Measurements from ENCODE around the gene MTHFS. TPM values are rescaled to one million over a fixed set of nuclear protein-coding genes. Genes with fewer than 3 reads are reported as not detected.

MTHFS gene
- total RNA-seq, 1 experiment from 2014 or later, result 8.7 TPM

DNA sequence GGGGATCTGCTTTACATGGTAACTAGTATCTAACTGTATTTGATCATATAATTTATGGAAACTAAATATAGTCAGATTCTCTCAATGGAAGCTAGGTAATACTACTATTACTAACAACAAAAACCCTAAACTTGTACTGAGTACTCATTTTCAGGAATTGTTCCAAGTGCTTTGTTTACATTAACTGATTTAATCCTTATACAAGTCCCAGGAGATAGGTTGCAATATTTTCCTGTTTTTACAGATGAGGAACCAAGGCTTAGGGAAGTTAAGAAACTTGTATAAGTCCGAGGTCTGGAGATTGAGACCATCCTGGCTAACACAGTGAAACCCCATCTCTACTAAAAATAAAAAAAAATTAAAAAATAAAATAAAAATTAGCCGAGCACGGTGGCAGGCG lies 7.5 kb upstream of the MTHFS start:
- intact Hi-C loops (cut with micrococcal nuclease; ENCODE audit: unreplicated experiment), result no loop called here
- CTCF ChIA-PET, result no interaction called here
- H3K9me3 ChIP-seq (ENCODE audit: low read depth, low read length, poor library complexity, severe bottlenecking), result no peaks in the 10 kb centered on the region
- TF ChIP-seq, protein P1, sequence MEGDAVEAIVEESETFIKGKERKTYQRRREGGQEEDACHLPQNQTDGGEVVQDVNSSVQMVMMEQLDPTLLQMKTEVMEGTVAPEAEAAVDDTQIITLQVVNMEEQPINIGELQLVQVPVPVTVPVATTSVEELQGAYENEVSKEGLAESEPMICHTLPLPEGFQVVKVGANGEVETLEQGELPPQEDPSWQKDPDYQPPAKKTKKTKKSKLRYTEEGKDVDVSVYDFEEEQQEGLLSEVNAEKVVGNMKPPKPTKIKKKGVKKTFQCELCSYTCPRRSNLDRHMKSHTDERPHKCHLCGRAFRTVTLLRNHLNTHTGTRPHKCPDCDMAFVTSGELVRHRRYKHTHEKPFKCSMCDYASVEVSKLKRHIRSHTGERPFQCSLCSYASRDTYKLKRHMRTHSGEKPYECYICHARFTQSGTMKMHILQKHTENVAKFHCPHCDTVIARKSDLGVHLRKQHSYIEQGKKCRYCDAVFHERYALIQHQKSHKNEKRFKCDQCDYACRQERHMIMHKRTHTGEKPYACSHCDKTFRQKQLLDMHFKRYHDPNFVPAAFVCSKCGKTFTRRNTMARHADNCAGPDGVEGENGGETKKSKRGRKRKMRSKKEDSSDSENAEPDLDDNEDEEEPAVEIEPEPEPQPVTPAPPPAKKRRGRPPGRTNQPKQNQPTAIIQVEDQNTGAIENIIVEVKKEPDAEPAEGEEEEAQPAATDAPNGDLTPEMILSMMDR (conservative IDR thresholded peaks at IDR 0.05; ENCODE audit: low read depth, low read length), result no peak
- no peak for TF ChIP-seq EZH2 (IDR thresholded peaks at IDR 0.05; ENCODE audit: borderline replicate concordance, low read depth, low read length, poor library complexity, severe bottlenecking)
- no peaks in the 10 kb centered on the region for H3K27me3 ChIP-seq (replicated peaks; ENCODE audit: insufficient read depth, low read depth, low read length, poor library complexity)
- H3K27ac ChIP-seq (ENCODE audit: low read depth, low read length, poor library complexity, severe bottlenecking), result no peak overlapping the region
- POLR2A ChIA-PET (ENCODE audit: low non-redundant PET), result no interaction called here
- H3K4me1 ChIP-seq (ENCODE audit: insufficient read depth, low read length, poor library complexity, severe bottlenecking), result no peaks in the 10 kb centered on the region
- no peaks in the 10 kb centered on the region for H3K36me3 ChIP-seq (ENCODE audit: insufficient read depth, low read length, poor library complexity, severe bottlenecking)
- no peak overlapping the region for H3K4me3 ChIP-seq (ENCODE audit: low read depth, low read length, poor library complexity, severe bottlenecking)
- no TSS peak for BruUV-seq (replicated peaks)
- no peak for DNase-seq (ENCODE audit: low spot score)

DNA sequence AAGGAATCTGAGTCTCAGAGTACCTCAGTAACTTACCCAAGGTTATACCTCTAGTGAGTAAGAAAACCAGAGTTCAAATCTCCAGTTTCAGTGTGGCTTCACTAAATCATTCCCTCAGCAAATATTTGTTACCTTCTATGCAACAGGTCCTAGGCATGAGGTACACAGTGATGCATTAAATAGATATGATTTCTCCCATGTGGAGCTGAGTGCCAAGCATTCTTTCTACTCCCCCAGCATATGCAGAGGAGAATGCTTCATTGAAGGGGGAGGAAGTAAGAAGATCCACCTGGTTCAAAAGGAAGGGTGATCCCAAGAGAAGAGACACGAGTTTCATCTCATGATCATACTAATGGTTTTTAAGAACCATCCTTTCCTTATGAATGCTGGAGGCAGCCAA lies 6.8 kb upstream of the MTHFS start:
- no peak for TF ChIP-seq EZH2 (IDR thresholded peaks at IDR 0.05; ENCODE audit: borderline replicate concordance, low read depth, low read length, poor library complexity, severe bottlenecking)
- TF ChIP-seq, protein P1 (conservative IDR thresholded peaks at IDR 0.05; ENCODE audit: low read depth, low read length), result no peak
- CTCF ChIA-PET, result no interaction called here
- Histone ChIP-seq H3K27me3 (replicated peaks; ENCODE audit: insufficient read depth, low read depth, low read length, poor library complexity) (no peaks in the 10 kb centered on the region), H3K9me3 (ENCODE audit: low read depth, low read length, poor library complexity, severe bottlenecking) (no peaks in the 10 kb centered on the region), H3K4me1 (ENCODE audit: insufficient read depth, low read length, poor library complexity, severe bottlenecking) (no peaks in the 10 kb centered on the region), H3K36me3 (ENCODE audit: insufficient read depth, low read length, poor library complexity, severe bottlenecking) (no peaks in the 10 kb centered on the region), H3K27ac (ENCODE audit: low read depth, low read length, poor library complexity, severe bottlenecking) (no peak overlapping the region), H3K4me3 (ENCODE audit: low read depth, low read length, poor library complexity, severe bottlenecking) (no peak overlapping the region)
- no peak for DNase-seq (ENCODE audit: low spot score)
- intact Hi-C loops (cut with micrococcal nuclease; ENCODE audit: unreplicated experiment), result no loop called here
- POLR2A ChIA-PET (ENCODE audit: low non-redundant PET), result no interaction called here
- no TSS peak for BruUV-seq (replicated peaks)

DNA sequence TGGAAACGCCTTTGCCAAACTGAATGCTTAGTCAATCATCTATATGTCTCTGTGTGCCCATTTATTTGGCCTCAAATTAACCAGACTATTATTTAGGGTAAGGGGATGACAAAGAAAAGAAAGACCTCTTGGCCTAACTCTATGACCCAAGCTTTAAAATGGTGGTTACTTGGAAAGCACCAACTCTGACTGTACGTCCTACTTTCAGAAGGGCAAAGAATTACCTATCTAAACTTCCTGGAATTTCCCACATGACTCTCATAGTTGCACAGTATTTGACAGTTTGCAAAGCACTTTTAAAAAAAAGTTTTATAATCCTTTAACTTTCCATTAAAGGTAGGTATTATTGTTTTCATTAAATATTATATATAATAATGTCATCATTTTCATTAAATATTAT lies 6.3 kb upstream of the MTHFS start:
- Histone ChIP-seq H3K36me3 (ENCODE audit: insufficient read depth, low read length, poor library complexity, severe bottlenecking) (no peaks in the 10 kb centered on the region), H3K4me1 (ENCODE audit: insufficient read depth, low read length, poor library complexity, severe bottlenecking) (no peaks in the 10 kb centered on the region), H3K9me3 (ENCODE audit: low read depth, low read length, poor library complexity, severe bottlenecking) (no peaks in the 10 kb centered on the region), H3K4me3 (ENCODE audit: low read depth, low read length, poor library complexity, severe bottlenecking) (no peak overlapping the region), H3K27ac (ENCODE audit: low read depth, low read length, poor library complexity, severe bottlenecking) (no peak overlapping the region), H3K27me3 (replicated peaks; ENCODE audit: insufficient read depth, low read depth, low read length, poor library complexity) (no peaks in the 10 kb centered on the region)
- no peak for DNase-seq (ENCODE audit: low spot score)
- BruUV-seq (replicated peaks), result no TSS peak
- intact Hi-C loops (cut with micrococcal nuclease; ENCODE audit: unreplicated experiment), result no loop called here
- CTCF ChIA-PET, result no interaction called here
- POLR2A ChIA-PET (ENCODE audit: low non-redundant PET), result no interaction called here
- TF ChIP-seq EZH2 (IDR thresholded peaks at IDR 0.05; ENCODE audit: borderline replicate concordance, low read depth, low read length, poor library complexity, severe bottlenecking), result no peak
- TF ChIP-seq, protein P1 (conservative IDR thresholded peaks at IDR 0.05; ENCODE audit: low read depth, low read length), result no peak

Data from A673 (cell line).